Fibroblast of lung (primary cell): ENCODE results near the gene CHD9NB.

Experiments
- EZH2 ChIP-seq: IDR thresholded peaks from 2 replicates; pipeline ENCODE4 v1.5.1; 2012; ENCODE audit warnings: low read length, control low read depth, mild to moderate bottlenecking; ENCODE audit errors: missing control alignments
- TF ChIP-seq, protein P1 (sequence below), 2 donors: IDR thresholded peaks in 1 of 2; conservative IDR thresholded peaks in 1 of 2; 1 replicate in 1 of 2; 2 replicates in 1 of 2; pipeline ENCODE4 v1.5.1; 2011 to 2012; ENCODE audit warnings: low read length in 2 of 2, control low read depth in 1 of 2, inconsistent platforms in 1 of 2, low read depth in 1 of 2, mild to moderate bottlenecking in 1 of 2

- TF ChIP-seq, protein P1, sequence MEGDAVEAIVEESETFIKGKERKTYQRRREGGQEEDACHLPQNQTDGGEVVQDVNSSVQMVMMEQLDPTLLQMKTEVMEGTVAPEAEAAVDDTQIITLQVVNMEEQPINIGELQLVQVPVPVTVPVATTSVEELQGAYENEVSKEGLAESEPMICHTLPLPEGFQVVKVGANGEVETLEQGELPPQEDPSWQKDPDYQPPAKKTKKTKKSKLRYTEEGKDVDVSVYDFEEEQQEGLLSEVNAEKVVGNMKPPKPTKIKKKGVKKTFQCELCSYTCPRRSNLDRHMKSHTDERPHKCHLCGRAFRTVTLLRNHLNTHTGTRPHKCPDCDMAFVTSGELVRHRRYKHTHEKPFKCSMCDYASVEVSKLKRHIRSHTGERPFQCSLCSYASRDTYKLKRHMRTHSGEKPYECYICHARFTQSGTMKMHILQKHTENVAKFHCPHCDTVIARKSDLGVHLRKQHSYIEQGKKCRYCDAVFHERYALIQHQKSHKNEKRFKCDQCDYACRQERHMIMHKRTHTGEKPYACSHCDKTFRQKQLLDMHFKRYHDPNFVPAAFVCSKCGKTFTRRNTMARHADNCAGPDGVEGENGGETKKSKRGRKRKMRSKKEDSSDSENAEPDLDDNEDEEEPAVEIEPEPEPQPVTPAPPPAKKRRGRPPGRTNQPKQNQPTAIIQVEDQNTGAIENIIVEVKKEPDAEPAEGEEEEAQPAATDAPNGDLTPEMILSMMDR (conservative IDR thresholded peaks at IDR 0.05 in 1 of 2, IDR thresholded peaks at IDR 0.05 in 1 of 2; ENCODE audit: low read depth in 1 of 2, low read length in 2 of 2) = no peak
- no peak for TF ChIP-seq EZH2
These were observed 11.4 kb upstream of the CHD9NB start for GRCh38 chr16:53064081-53064578.
